ENCODE results near the gene HAND1.

Gene HAND1

DNA sequence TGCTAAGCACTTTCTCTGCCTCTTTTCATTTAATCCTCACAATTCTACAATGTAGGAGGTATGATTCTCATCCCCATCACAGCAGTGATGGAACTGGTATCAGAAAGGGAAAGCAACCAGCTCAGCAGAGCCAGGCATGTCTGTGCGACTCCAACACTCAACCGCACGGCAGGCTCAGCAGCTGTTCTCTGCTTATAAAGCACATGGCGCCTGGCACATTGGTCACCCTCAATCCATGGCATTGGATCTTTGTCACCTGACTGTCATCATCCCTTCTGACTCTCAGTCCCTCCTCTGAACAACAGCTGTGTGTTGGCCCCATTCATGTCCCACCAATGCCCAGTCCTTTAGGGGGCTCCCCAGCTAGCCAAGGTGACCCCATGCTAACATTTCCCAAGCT, 45.1 kb upstream of the HAND1 start:
- TF ChIP-seq FOXK2 (IDR thresholded peaks at IDR 0.05) = no peak
- no peak for TF ChIP-seq HDGF (IDR thresholded peaks at IDR 0.05; ENCODE audit: borderline replicate concordance)
- TF ChIP-seq BHLHE40 (IDR thresholded peaks at IDR 0.05; ENCODE audit: borderline replicate concordance) = no peak
- TF ChIP-seq, protein P1, sequence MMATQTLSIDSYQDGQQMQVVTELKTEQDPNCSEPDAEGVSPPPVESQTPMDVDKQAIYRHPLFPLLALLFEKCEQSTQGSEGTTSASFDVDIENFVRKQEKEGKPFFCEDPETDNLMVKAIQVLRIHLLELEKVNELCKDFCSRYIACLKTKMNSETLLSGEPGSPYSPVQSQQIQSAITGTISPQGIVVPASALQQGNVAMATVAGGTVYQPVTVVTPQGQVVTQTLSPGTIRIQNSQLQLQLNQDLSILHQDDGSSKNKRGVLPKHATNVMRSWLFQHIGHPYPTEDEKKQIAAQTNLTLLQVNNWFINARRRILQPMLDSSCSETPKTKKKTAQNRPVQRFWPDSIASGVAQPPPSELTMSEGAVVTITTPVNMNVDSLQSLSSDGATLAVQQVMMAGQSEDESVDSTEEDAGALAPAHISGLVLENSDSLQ (IDR thresholded peaks at IDR 0.05) = no peak
- TF ChIP-seq TARDBP (IDR thresholded peaks at IDR 0.05) = no peak
- TF ChIP-seq L3MBTL2 (conservative IDR thresholded peaks at IDR 0.05) = no peak
- POLR2A ChIA-PET = interaction anchor here (0.9 to 1.3 kb wide), 3 partner anchors 42 to 61 kb away, joined by 4 to 5 read pairs (median 5); no protein-coding TSS in a partner anchor
- CTCF ChIA-PET = interaction anchor here (0.6 to 1.8 kb wide), 3 partner anchors 55 to 127 kb away, joined by 3 to 8 read pairs (median 3); no protein-coding TSS in a partner anchor
- no peak for DNase-seq (ENCODE audit: extremely low spot score)

DNA sequence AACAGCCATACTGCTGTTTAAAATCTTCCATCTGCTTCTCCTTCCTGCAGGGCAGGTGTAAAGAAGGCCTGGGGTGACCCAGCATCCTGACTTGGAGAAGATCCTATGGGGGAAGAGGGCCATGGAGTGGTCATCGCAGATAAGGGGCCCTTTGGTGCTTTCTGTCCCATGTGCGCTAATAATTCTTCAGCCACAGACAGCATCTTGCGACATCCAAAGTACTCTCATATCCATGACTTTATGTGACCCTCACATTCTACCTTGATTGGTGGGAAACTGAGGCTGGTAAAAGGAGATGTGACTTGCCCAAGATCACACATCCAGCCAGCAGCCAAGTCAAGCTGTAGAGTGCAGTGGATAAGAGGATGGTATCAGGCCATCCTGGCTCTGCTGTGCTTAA, 44.3 kb upstream of the HAND1 start:
- no peak for TF ChIP-seq CTBP1 (IDR thresholded peaks at IDR 0.05; ENCODE audit: borderline replicate concordance)
- no peak for TF ChIP-seq BHLHE40 (IDR thresholded peaks at IDR 0.05; ENCODE audit: borderline replicate concordance)
- no peak for TF ChIP-seq SUZ12 (IDR thresholded peaks at IDR 0.05)
- no peak for TF ChIP-seq SP1 (IDR thresholded peaks at IDR 0.05)
- TF ChIP-seq HDGF (IDR thresholded peaks at IDR 0.05; ENCODE audit: borderline replicate concordance) = no peak
- TF ChIP-seq FOXA1 (IDR thresholded peaks at IDR 0.05) = no peak
- TF ChIP-seq, protein P1 (IDR thresholded peaks at IDR 0.05) = no peak
- TF ChIP-seq L3MBTL2 (conservative IDR thresholded peaks at IDR 0.05) = no peak
- no peak for TF ChIP-seq ARNT (IDR thresholded peaks at IDR 0.05)
- no peak for TF ChIP-seq NFRKB (IDR thresholded peaks at IDR 0.05)
- no peak for DNase-seq (ENCODE audit: extremely low spot score)
- CTCF ChIA-PET = interaction anchor here (1.8 to 2.7 kb wide), 3 partner anchors 18 to 43 kb away, joined by 4 to 21 read pairs (median 8); no protein-coding TSS in a partner anchor
- POLR2A ChIA-PET = no interaction called here

- ChIA-PET CTCF (interaction anchor here (1.0 to 2.7 kb wide), 24 partner anchors 9 to 118 kb away, joined by 3 to 26 read pairs (median 6); no protein-coding TSS in a partner anchor), POLR2A (interaction anchor here (1.3 kb wide), 2 partner anchors 38 to 44 kb away, joined by 3 to 5 read pairs; no protein-coding TSS in a partner anchor)
- TF ChIP-seq ZNF384 (IDR thresholded peaks at IDR 0.05) (no peak), TARDBP (IDR thresholded peaks at IDR 0.05) (no peak), ARNT (IDR thresholded peaks at IDR 0.05) (no peak), FOXK2 (IDR thresholded peaks at IDR 0.05) (no peak)
- DNase-seq (ENCODE audit: extremely low spot score) = no peak
Measured at GRCh38 chr5:154521756-154522155, 43.7 kb upstream of the HAND1 start.

GRCh38 chr5:154520861-154521453, 42.9 kb upstream of the HAND1 start:
- DNase-seq (ENCODE audit: extremely low spot score) = peak; percentile 69
- POLR2A ChIA-PET = interaction anchor here (1.3 kb wide), 2 partner anchors 37 to 43 kb away, joined by 3 to 5 read pairs; no protein-coding TSS in a partner anchor
- TF ChIP-seq TARDBP (IDR thresholded peaks at IDR 0.05) (no peak), CTBP1 (IDR thresholded peaks at IDR 0.05; ENCODE audit: borderline replicate concordance) (peak; percentile 77), HDGF (IDR thresholded peaks at IDR 0.05; ENCODE audit: borderline replicate concordance) (no peak), LEF1 (IDR thresholded peaks at IDR 0.05; ENCODE audit: borderline replicate concordance) (no peak), ZNF384 (IDR thresholded peaks at IDR 0.05) (no peak)
- TF ChIP-seq, protein P1 (IDR thresholded peaks at IDR 0.05) = no peak
- CTCF ChIA-PET = interaction anchor here (0.6 to 2.7 kb wide), 37 partner anchors 10 to 119 kb away, joined by 3 to 26 read pairs (median 5); no protein-coding TSS in a partner anchor

DNA sequence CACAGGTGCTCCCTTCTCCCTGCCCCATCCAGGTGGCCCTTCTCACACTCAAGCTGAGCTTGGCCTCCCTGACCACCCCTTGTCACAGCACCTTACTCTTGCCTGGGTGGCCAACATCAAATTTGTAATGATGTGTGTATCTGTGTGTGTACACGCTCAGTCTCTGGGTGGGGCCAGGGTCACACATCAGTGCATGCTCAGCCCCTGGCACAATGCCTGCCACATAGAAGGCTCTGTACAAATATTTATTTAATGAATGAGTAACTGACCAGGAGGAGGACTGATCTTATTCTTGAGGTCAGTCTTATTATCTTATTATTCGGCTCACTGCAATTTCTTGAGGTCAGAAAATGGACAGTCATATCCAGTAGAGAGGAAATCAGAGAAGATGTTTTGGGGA, 41.3 kb upstream of the HAND1 start:
- POLR2A ChIA-PET = no interaction called here
- TF ChIP-seq BHLHE40 (IDR thresholded peaks at IDR 0.05; ENCODE audit: borderline replicate concordance) = no peak
- no peak for TF ChIP-seq LEF1 (IDR thresholded peaks at IDR 0.05; ENCODE audit: borderline replicate concordance)
- no peak for TF ChIP-seq FOXA1 (IDR thresholded peaks at IDR 0.05)
- TF ChIP-seq NFRKB (IDR thresholded peaks at IDR 0.05) = no peak
- TF ChIP-seq HDGF (IDR thresholded peaks at IDR 0.05; ENCODE audit: borderline replicate concordance) = no peak
- no peak for TF ChIP-seq TARDBP (IDR thresholded peaks at IDR 0.05)
- TF ChIP-seq, protein P1 (IDR thresholded peaks at IDR 0.05) = no peak
- TF ChIP-seq FOXK2 (IDR thresholded peaks at IDR 0.05) = no peak
- no peak for TF ChIP-seq CTBP1 (IDR thresholded peaks at IDR 0.05; ENCODE audit: borderline replicate concordance)
- no peak for TF ChIP-seq SUZ12 (IDR thresholded peaks at IDR 0.05)
- TF ChIP-seq FOXM1 (IDR thresholded peaks at IDR 0.05; ENCODE audit: borderline replicate concordance) = no peak
- TF ChIP-seq ELF4 (IDR thresholded peaks at IDR 0.05) = no peak
- TF ChIP-seq L3MBTL2 (conservative IDR thresholded peaks at IDR 0.05) = no peak
- no peak for TF ChIP-seq SP1 (IDR thresholded peaks at IDR 0.05)
- TF ChIP-seq ZNF384 (IDR thresholded peaks at IDR 0.05) = no peak
- no peak for TF ChIP-seq ARNT (IDR thresholded peaks at IDR 0.05)
- CTCF ChIA-PET = interaction anchor here (0.8 to 2.7 kb wide), 4 partner anchors 15 to 92 kb away, joined by 3 to 21 read pairs (median 9); no protein-coding TSS in a partner anchor
- DNase-seq (ENCODE audit: extremely low spot score) = no peak

DNA sequence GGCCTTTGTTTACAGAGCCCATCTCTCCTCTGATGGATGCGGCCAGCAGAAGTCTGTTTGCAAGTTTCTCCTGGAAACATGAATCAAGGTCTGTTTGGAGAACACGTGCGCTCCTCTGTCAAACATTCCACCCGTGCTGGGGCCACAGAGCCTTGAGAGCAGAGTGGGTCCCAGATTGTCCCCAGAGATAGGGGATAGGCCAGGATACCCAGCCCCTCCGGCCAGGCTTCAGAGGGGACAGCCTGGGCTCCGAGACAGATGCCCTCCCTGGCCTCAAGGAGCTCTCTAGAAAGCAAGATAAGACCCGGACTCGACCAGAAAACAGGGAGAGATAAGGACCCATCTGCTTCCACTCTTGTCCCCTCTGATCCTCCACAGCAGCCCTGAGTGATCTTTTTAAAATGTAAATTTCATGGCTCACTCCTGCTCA, 40.4 kb upstream of the HAND1 start:
- DNase-seq (ENCODE audit: extremely low spot score) = no peak
- ChIA-PET CTCF (interaction anchor here (0.8 kb wide), 2 partner anchors 13 to 93 kb away, joined by 3 to 4 read pairs; no protein-coding TSS in a partner anchor), POLR2A (no interaction called here)
- TF ChIP-seq SP1 (IDR thresholded peaks at IDR 0.05) (no peak), HDGF (IDR thresholded peaks at IDR 0.05; ENCODE audit: borderline replicate concordance) (no peak), FOXK2 (IDR thresholded peaks at IDR 0.05) (no peak), SUZ12 (IDR thresholded peaks at IDR 0.05) (no peak), ZNF384 (IDR thresholded peaks at IDR 0.05) (no peak), ARNT (IDR thresholded peaks at IDR 0.05) (no peak), ELF4 (IDR thresholded peaks at IDR 0.05) (no peak), TARDBP (IDR thresholded peaks at IDR 0.05) (no peak), NFRKB (IDR thresholded peaks at IDR 0.05) (no peak), CTBP1 (IDR thresholded peaks at IDR 0.05; ENCODE audit: borderline replicate concordance) (no peak), BHLHE40 (IDR thresholded peaks at IDR 0.05; ENCODE audit: borderline replicate concordance) (no peak), FOXA1 (IDR thresholded peaks at IDR 0.05) (no peak), LEF1 (IDR thresholded peaks at IDR 0.05; ENCODE audit: borderline replicate concordance) (no peak)
- TF ChIP-seq, protein P1 (IDR thresholded peaks at IDR 0.05) = no peak

All from HEK293T (cell line).